GM12875 (cell line): ENCODE measurements around the gene GOLPH3.

Experiments
- H3K4me3 ChIP-seq: one replicate; pipeline ENCODE4 v1.5.1; 2011; ENCODE audit warnings: low read depth, low read length, control low read depth
- TF ChIP-seq, protein P1 (sequence below): IDR thresholded peaks from 2 replicates; pipeline ENCODE4 v1.5.1; 2011; ENCODE audit warnings: low read depth, mild to moderate bottlenecking, control low read depth, inconsistent platforms, low read length, moderate library complexity, borderline replicate concordance; ENCODE audit not compliant: insufficient read depth

Gene GOLPH3

GRCh38 chr5:32147236-32147635 lies 26.9 kb downstream of the GOLPH3 start:
- H3K4me3 ChIP-seq, result no peak overlapping the region

GRCh38 chr5:32145378-32145777 lies 28.7 kb downstream of the GOLPH3 start:
- TF ChIP-seq, protein P1, sequence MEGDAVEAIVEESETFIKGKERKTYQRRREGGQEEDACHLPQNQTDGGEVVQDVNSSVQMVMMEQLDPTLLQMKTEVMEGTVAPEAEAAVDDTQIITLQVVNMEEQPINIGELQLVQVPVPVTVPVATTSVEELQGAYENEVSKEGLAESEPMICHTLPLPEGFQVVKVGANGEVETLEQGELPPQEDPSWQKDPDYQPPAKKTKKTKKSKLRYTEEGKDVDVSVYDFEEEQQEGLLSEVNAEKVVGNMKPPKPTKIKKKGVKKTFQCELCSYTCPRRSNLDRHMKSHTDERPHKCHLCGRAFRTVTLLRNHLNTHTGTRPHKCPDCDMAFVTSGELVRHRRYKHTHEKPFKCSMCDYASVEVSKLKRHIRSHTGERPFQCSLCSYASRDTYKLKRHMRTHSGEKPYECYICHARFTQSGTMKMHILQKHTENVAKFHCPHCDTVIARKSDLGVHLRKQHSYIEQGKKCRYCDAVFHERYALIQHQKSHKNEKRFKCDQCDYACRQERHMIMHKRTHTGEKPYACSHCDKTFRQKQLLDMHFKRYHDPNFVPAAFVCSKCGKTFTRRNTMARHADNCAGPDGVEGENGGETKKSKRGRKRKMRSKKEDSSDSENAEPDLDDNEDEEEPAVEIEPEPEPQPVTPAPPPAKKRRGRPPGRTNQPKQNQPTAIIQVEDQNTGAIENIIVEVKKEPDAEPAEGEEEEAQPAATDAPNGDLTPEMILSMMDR, result no peak
- H3K4me3 ChIP-seq, result no peak overlapping the region

More at GRCh38 chr5:32147236-32147635, 26.9 kb downstream of the GOLPH3 start:
- TF ChIP-seq, protein P1, result no peak

DNA sequence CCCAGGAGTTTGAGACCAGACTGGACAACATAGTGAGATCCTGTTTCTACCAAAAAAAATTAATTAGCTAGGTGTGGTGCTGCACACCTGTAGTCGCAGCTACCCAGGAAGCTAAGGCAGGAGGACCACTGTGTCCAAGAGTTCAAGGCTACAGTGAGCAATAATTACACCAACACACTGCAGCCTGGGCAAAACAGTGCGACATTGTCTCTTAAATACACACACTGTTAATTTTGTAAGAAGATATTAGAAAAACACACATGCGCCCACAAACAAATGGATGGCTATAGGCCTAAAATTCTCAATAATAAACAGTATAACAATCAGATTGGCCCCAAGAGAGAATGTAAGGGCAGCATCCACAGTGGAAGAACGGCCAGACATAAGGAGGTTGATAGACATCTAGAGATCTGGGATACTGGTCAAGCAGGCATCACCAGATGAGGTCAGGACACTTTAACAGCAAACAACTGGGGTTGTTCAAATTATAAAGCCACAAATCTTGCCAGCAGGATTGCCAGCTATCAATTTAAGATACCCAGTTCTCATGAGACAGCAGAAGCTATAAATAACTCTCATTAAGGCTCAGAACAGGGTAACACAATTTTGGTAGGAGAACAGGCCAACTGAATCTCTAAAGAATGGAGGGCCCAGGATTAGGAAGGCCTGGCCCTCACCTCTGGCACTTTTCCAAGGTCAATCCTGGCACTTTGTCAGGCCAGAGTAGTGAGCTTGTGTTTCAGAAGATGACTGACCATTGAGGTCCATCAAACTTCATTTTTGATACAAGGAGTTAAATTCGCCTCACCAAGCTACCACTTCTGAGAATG lies 29.5 kb downstream of the GOLPH3 start:
- TF ChIP-seq, protein P1, result no peak
- H3K4me3 ChIP-seq, result no peak overlapping the region

- TF ChIP-seq, protein P1, result no peak
- no peak overlapping the region for H3K4me3 ChIP-seq
Measured at GRCh38 chr5:32143617-32144377, 30.3 kb downstream of the GOLPH3 start.

DNA sequence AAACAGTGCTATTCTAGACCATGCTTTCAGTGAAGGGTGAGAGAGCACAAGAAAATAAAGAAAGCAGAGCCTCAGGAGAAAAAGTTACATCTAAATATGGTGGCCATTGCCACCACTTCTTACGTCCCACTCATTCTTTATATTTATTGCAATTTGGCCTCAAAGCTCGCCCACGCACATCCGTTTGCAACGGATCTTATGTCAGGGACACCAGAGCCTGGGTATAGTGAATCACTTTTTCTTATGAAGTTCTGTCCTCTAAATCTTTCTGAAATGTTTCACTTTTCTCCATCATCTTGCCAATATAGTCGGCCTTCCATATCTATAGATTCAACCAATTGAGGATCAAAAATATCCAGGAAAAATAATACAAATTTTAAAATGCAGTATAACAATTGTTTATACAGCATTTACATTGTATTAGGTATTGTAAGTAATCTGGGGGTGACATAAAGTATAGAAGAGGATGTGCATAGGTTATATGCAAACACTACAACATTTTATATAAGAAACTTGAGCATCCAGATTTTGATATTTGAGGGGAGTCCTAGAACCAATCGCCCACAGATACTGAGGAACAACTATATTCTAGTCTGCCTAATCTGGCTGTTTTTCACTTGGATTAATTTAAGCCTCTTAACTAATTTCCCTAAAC lies 35.2 kb downstream of the GOLPH3 start:
- H3K4me3 ChIP-seq, result no peak overlapping the region
- TF ChIP-seq, protein P1, result no peak

GRCh38 chr5:32136342-32136741 lies 37.8 kb downstream of the GOLPH3 start:
- TF ChIP-seq, protein P1, result no peak
- H3K4me3 ChIP-seq, result no peak overlapping the region

DNA sequence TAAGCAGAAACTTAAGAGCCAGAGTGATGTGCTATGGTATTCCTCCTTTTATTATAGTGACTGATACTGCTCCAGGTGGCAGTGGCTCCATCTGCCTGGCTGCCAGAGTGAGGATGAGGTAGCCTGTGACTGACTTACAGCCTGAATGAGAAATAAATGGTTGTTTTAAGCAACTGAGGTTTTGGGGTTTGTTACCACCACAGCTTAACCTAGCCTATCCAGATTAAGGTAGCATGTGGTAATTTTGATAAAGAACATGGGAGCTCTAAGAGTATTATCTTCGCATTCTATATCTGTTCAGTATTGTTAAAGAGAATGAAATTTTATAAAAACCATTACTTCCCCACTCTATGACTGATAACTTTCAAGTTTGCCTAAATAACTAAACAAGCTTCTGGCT lies 39.0 kb downstream of the GOLPH3 start:
- no peak overlapping the region for H3K4me3 ChIP-seq
- TF ChIP-seq, protein P1, result no peak
